ENCODE measurements around the gene ZNF324B.

DNA sequence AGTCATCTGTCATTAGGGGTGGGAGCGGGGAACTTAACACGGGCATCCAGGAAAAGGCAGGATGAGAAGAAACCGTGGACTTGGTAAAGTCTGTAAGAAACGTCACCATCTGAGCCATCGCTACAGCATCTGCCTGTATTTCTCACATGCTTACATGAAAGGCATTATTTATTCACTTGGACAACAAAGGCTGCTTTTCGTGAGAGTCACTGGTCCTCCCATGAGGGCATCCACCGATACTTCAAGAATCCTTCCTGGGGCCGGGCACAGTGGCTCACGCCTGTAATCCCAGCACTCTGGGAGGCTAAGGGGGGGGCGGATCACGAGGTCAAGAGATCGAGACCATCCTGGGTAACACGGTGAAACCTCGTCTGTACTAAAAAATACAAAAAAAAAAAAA, 40.8 kb downstream of the ZNF324B start:
- TF ChIP-seq CTCF (IDR thresholded peaks at IDR 0.05) (no peak), POLR2A (IDR thresholded peaks at IDR 0.05) (no peak)

Measured in esophagus squamous epithelium (tissue), 4 donors.